Tibial nerve (tissue), 3 donors: ENCODE results near the gene SAMD3.

Experiments used
- EP300 ChIP-seq, 2 donors: sonication (generic); formaldehyde crosslinking; IDR thresholded peaks; one replicate each; pipeline ENCODE4 v1.6.1; 2017; ENCODE audit warnings: antibody characterized with exemption in 2 of 2, mild to moderate bottlenecking in 1 of 2
- POLR2A ChIP-seq, 2 donors: fragments of 450-650 bp; IDR thresholded peaks; one replicate each; pipeline ENCODE4 v1.6.1; 2017; ENCODE audit warnings: antibody characterized with exemption in 2 of 2, mild to moderate bottlenecking in 2 of 2, moderate library complexity in 2 of 2

- TF ChIP-seq EP300 (IDR thresholded peaks at IDR 0.05) = no peak
- TF ChIP-seq POLR2A (IDR thresholded peaks at IDR 0.05) = no peak
These were observed 39.3 kb upstream of the SAMD3 start for GRCh38 chr6:130262008-130262407.
